CD4-positive, alpha-beta T cell treated with Interleukin-17A for 1 hour (primary cell): ENCODE results near the gene PNRC1.
A peak's percentile ranks its signal among the peaks of the same experiment; 100 is the strongest.
"Not testable (repeated sequence)": the region's sequence is repeated elsewhere in the genome, so short reads cannot be mapped to it uniquely, and the experiment has no call there.

Source experiments
- DNase-seq: peaks from one replicate; pipeline ENCODE4 v3.0.0-alpha.2; 2020

Gene PNRC1

DNA sequence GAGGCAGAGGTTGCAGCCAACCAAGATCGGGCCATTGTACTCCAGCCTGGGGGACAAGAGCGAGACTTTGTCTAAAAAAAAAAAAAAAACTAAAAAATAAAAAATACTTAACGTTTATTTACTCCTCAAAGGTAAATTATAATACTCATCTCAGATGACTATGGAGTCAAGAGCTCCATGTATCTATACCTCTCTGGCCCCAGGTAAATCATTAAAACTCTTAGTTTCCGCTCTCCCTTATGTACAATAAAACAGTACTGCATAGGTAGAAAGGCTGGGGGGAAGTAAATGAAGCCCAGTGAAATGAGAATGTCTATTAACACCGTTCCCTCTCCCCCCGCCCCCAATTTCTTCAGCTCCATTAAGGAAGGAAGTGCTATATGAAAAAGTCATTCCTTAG lies 36.2 kb downstream of the PNRC1 start:
- DNase-seq, result no peak

DNA sequence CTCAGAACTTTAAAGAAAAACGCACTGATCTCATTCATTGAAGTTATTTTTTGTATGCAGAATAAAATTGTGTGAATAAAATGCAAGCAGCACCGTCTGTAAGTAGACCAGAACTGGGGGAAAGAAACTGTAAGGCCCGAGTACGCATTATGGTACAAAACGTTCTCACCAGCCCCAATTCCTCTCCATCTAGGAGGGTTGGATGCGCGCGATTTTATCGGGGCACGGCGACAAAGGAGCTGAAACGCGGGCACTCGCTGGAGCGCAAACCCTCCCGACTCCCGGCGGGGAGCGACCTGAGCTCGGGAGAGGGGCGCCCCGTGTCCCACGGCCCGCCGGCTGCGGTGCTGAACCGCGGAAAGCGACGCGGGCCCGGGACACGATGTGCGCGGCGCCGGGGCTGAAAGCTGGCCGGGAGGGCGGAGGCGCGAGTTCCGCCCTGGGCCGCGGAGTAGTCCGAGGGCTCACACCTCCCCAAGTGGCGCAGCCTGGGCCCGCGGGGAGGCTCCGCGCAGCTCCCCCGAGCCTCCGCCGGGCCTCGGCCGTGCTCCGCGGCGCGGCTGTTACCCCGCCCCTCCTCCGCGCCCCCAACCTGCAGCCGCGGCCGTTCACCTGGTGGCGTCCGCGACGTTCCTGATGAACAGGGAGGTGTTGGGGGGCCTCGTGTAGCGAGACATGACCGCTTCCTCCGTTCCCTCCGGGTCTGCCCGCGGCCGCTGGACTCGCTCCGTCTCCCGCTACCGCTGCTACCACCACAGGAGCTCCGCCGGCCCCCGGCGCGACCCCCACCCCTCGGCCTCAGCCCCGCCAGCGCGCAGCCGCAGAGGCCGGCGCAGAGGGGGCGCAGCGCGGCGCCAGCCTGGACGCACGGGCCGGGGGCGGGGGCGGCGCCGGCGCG lies 36.9 kb downstream of the PNRC1 start, which contains the start of gene SRSF12:
SRSF12 (minus strand) TSS at position 861 of the 898 bp plus-strand sequence; CDS start at position 677, 184 bp downstream.
- DNase-seq, result peak; percentile 32

DNA sequence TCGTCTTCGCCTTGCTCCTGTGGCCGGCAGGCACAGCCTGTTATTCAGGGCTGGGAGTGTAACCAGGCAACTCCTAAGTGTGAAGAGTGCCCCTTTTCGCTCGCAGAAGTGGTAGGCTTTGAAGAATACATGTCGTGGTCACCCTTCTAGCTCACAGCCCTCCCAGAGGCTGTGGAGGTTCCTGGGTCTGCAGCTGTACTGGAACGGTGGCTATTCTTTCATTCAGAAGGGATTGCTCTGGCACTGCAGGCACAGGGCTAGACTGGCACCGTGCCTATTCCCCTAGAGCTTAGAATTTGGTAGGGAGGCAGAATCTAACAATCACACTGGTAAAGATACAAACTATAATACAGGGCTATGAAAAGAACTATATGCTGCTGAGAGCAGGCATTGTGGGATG lies 38.4 kb downstream of the PNRC1 start:
- no peak for DNase-seq

DNA sequence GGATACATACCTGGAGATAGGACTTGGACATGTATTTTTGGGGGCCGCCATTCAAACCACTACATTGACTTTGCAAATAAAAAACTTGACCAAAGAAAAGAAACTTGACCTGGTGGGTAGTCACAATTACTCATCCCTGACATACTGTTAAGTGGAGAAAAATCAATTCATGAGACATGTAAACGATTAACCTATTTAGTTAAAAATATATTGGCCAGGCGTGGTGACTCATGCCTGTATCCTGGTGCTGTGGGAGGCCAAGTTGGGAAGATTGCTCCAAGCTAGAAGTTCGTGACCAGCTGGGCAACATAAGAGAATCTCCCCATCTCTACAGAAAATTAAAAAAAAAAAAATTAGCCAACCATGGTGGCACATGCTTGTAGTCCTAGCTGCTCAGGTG lies 39.8 kb downstream of the PNRC1 start:
- DNase-seq, result no peak

DNA sequence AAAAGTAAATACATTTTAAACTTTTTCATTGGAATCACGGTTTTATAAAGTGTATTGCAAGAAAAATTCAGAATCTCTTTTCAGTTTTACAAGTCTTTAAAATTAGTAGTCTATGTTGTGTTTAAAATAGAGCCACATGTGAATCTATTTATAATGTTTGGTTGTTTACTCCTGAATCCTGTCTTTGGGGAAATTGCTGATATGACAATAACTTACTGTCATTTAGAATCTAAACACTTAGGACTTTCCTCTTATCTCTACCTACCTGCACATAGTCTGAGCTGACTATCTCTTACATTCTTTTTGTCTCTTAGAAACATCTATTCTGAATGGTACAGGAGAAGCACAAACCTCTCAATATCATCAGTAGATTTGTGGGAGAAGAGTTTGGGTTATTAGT lies 41.4 kb downstream of the PNRC1 start:
- DNase-seq, result no peak

DNA sequence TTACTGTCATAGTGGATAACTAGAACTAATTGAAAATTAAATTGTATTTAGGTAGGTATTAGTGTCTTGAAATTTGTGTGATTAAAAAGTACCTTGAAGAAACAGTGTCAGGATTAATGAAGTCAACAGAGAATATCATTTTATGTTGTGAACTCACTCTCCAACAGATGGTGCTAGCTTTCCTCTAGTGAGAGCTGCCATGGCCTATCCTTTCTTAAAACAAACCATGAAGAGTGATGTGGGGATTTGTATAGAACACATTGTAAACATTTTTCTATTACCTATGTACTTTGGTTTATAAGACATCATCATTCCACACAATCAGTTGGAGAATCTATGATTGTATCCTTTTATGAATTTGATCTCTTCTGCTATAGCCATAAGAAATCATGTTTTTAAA lies 42.1 kb downstream of the PNRC1 start:
- peak; percentile 43 for DNase-seq

DNA sequence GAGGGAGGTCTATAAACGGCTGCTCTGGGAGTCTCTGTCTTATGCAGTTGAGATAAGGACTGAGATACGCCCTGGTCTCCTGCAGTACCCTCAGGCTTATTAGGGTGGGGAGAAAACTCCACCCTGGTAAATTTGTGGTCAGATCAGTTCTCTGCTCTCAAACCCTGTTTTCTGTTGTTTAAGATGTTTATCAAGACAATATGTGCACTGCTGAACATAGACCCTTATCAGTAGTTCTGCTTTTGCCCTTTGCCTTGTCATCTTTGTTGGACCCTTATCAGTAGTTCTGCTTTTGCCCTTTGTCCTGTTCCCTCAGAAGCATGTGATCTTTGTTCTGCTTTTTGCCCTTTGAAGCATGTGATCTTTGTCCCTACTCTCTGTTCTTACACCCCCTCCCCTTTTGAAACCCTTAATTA lies 47.7 kb downstream of the PNRC1 start:
- not testable (repeated sequence) for DNase-seq

DNA sequence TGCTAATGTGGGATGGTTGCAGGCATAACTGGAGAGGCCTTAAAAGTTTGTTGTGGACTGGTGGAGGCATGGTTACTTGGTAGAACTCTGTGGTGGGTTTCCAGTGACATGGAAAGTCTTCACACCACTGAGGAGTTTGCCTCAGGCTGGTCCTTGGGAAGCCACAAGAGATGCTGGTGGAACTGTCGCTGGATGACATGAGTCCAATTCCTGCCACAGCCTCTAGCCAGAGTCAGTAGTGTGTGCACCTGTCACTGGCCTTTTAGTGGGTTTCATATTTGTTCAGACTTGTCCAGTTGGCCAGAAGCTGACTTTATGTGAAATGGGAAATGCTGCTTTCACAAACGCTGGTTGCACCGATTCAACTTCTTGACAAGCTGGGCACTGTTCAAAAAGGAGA lies 51.0 kb downstream of the PNRC1 start:
- DNase-seq, result no peak

DNA sequence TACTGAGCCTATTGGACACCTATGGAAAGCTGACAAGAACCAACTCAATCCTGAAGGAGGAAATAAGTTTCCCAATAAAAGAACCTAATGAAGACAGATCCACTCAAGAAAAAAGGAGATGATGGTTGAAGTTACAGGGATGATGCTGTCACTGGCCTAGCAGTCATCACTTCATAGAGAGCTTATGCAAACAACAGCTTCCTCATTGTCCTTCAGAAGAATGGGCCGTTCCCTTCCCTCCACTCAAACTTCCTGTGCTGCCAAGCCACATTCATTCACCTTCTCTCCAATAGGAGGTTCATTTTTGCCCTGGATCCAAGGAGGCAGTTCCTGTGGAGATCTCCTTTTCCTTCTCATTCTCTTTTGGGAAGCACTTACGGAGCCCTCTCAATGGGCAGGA lies 51.5 kb downstream of the PNRC1 start:
- DNase-seq, result no peak

DNA sequence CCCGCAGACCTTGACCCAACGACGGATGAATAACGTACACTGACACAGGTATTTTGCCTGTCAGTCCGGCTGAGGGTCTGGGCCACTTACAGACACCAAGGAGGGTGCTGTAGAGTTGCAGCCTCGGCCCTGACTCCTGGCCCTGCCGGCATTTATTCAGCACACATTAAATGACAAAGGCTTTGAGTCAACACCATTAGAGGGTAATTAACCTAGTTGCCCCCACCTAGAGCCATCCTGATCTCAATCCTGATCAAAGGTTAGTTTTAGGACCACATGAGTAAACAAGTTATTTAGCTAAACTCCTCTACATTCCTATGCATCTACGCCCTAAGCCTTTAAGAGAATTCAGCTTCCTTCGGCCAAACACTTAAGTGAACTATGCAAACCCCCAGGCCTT lies 53.4 kb downstream of the PNRC1 start:
- no peak for DNase-seq

DNA sequence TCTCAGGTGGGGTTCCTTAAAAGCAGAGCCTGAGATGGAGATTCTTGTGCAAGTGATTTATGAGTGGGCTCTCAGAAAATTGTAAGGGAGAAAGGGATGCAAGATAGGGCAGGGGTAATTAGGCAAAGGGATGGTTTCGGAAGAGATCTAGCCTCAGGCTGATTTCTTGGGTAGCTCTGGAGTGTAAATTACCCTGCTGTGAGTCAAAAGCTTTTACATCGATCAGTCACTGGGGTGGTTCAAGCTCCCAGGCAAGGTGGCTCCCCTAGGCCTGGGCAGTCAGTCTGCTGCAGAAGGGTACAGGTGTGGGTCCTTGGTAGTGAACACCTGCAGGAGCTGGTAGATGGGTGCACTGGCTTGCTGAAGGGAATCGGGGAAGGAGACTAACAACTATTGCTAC lies 54.2 kb downstream of the PNRC1 start:
- DNase-seq, result no peak
